Panc1 (cell line): ENCODE data around the gene NR2C1. TPM values are rescaled to one million over a fixed set of nuclear protein-coding genes. Genes with fewer than 3 reads are reported as not detected.

Experiments used
- ATAC-seq: fragments of 200-7000 bp; cut with Tn5 transposase; 2 replicates; pipeline ENCODE4 v1.9.1; 2020; ENCODE audit warnings: mild to moderate bottlenecking, moderate library complexity
- BruUV-seq: library from RNA; stranded (reverse); fragments of 400-500 nt; replicated peaks from 2 replicates; lab custom pipeline; 2021; lab: Mats Ljungman, UMichigan
- CTCF ChIA-PET: fragments of 300-600 bp; sonication (Branson Sonifier 250); formaldehyde crosslinking; loops from one replicate; lab custom pipeline; 2022; ENCODE audit warnings: antibody characterized with exemption; lab: Charles Lee
- POLR2A ChIA-PET: fragments of 300-600 bp; sonication (Branson Sonifier 250); formaldehyde crosslinking; loops from one replicate; lab custom pipeline; 2022; ENCODE audit warnings: antibody characterized with exemption; lab: Charles Lee
- DNase-seq: peaks from one replicate; pipeline ENCODE4 v3.0.0-alpha.2; 2010; ENCODE audit warnings: low read depth, low spot score
- H3K27ac ChIP-seq: 2 replicates; pipeline ENCODE4 v1.5.1; 2011; ENCODE audit warnings: mild to moderate bottlenecking, low read length, inconsistent platforms
- H3K27me3 ChIP-seq: fragments of 200-500 bp; sonication (Bioruptor generic); 2 replicates; pipeline ENCODE4 v1.6.0; 2014; ENCODE audit warnings: low read length, inconsistent platforms; ENCODE audit not compliant: control insufficient read depth, insufficient read depth
- H3K36me3 ChIP-seq: fragments of 200-500 bp; sonication (Bioruptor generic); 2 replicates; pipeline ENCODE4 v1.5.1; 2014; ENCODE audit warnings: inconsistent platforms, mild to moderate bottlenecking, low read length, moderate library complexity; ENCODE audit not compliant: control insufficient read depth, insufficient read depth
- H3K4me1 ChIP-seq: 2 replicates; pipeline ENCODE4 v1.5.1; 2011; ENCODE audit warnings: inconsistent platforms, mild to moderate bottlenecking, low read length, moderate library complexity; ENCODE audit not compliant: control insufficient read depth, insufficient read depth
- H3K4me3 ChIP-seq, 2 experiments: 2 replicates each; pipeline ENCODE4 v1.5.1; 2011 to 2012; ENCODE audit warnings: low read depth in 2 of 2, low read length in 2 of 2, mild to moderate bottlenecking in 2 of 2, inconsistent platforms in 1 of 2, moderate library complexity in 1 of 2
- H3K9me3 ChIP-seq: fragments of 200-500 bp; sonication (Bioruptor generic); 2 replicates; pipeline ENCODE4 v1.5.1; 2014; ENCODE audit warnings: low read depth, mild to moderate bottlenecking, inconsistent platforms, low read length, moderate library complexity; ENCODE audit not compliant: control insufficient read depth, insufficient read depth
- CTCF ChIP-seq: fragments of 450-650 bp; IDR thresholded peaks from 2 replicates; pipeline ENCODE4 v1.5.1; 2017; ENCODE audit warnings: mild to moderate bottlenecking
- POLR2AphosphoS5 ChIP-seq: IDR thresholded peaks from 2 replicates; pipeline ENCODE4 v1.6.1; 2012; ENCODE audit warnings: mild to moderate bottlenecking, low read depth, low read length, moderate library complexity
- SIN3A ChIP-seq: IDR thresholded peaks from 2 replicates; pipeline ENCODE4 v1.6.1; 2012; ENCODE audit warnings: low read depth, mild to moderate bottlenecking, low read length, moderate library complexity, borderline replicate concordance; ENCODE audit not compliant: insufficient read depth
- TCF7L2 ChIP-seq: IDR thresholded peaks from 2 replicates; pipeline ENCODE4 v1.6.1; 2011; ENCODE audit warnings: mild to moderate bottlenecking, low read depth, low read length, inconsistent platforms
- in situ Hi-C: cut with HindIII; loops from 2 replicates; pipeline ENCODE4 v1.10.0; 2016; ENCODE audit warnings: low sequenced_read_pairs, low pct_unique_long_range_greater_than_20kb
- intact Hi-C: fragments of 100-400 bp; cut with micrococcal nuclease; formaldehyde crosslinking; loops from one replicate; pipeline ENCODE4 v1.10.0; 2022; ENCODE audit not compliant: unreplicated experiment
- total RNA-seq: library from RNA; stranded (reverse); gene quantifications from one replicate; pipeline ENCODE4 v1.2.1, GENCODE V29; 2021; ENCODE audit not compliant: unreplicated experiment
- TF ChIP-seq, protein P1 (sequence below), 2 experiments: IDR thresholded peaks; 2 replicates each; pipeline ENCODE4 v1.6.1; 2011 to 2012; ENCODE audit warnings: low read depth in 2 of 2, control low read depth in 1 of 2, low read length in 1 of 2, mild to moderate bottlenecking in 1 of 2, moderate library complexity in 1 of 2; ENCODE audit not compliant: insufficient read depth in 1 of 2

The NR2C1 gene
- total RNA-seq, 1 experiment from 2014 or later: 84.6 TPM

- in situ Hi-C loops (no loop called here), intact Hi-C loops (no loop called here)
- Histone ChIP-seq H3K36me3 (peaks cover 29% of the 10 kb centered on the region), H3K9me3 (no peaks in the 10 kb centered on the region), H3K4me3 (no peak overlapping the region), H3K27ac (no peak overlapping the region), H3K4me1 (no peaks in the 10 kb centered on the region), H3K27me3 (no peaks in the 10 kb centered on the region)
- BruUV-seq: TSS peak; percentile 2
- POLR2A ChIA-PET: no interaction called here
- no peak for TF ChIP-seq CTCF
- no peak for TF ChIP-seq TCF7L2
- no peak for TF ChIP-seq POLR2AphosphoS5
- TF ChIP-seq SIN3A: no peak
- TF ChIP-seq, protein P1, sequence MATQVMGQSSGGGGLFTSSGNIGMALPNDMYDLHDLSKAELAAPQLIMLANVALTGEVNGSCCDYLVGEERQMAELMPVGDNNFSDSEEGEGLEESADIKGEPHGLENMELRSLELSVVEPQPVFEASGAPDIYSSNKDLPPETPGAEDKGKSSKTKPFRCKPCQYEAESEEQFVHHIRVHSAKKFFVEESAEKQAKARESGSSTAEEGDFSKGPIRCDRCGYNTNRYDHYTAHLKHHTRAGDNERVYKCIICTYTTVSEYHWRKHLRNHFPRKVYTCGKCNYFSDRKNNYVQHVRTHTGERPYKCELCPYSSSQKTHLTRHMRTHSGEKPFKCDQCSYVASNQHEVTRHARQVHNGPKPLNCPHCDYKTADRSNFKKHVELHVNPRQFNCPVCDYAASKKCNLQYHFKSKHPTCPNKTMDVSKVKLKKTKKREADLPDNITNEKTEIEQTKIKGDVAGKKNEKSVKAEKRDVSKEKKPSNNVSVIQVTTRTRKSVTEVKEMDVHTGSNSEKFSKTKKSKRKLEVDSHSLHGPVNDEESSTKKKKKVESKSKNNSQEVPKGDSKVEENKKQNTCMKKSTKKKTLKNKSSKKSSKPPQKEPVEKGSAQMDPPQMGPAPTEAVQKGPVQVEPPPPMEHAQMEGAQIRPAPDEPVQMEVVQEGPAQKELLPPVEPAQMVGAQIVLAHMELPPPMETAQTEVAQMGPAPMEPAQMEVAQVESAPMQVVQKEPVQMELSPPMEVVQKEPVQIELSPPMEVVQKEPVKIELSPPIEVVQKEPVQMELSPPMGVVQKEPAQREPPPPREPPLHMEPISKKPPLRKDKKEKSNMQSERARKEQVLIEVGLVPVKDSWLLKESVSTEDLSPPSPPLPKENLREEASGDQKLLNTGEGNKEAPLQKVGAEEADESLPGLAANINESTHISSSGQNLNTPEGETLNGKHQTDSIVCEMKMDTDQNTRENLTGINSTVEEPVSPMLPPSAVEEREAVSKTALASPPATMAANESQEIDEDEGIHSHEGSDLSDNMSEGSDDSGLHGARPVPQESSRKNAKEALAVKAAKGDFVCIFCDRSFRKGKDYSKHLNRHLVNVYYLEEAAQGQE (IDR thresholded peaks at IDR 0.05; ENCODE audit: insufficient read depth in 1 of 2, low read depth in 2 of 2, low read length in 1 of 2): no peak
- ATAC-seq (no peak), DNase-seq (no peak)
- CTCF ChIA-PET: no interaction called here
Observed at GRCh38 chr12:95055057-95055456, 18.4 kb downstream of the NR2C1 start.

- Histone ChIP-seq H3K4me3 (no peak overlapping the region), H3K9me3 (no peaks in the 10 kb centered on the region), H3K4me1 (no peaks in the 10 kb centered on the region), H3K36me3 (peaks cover 26% of the 10 kb centered on the region), H3K27ac (no peak overlapping the region), H3K27me3 (no peaks in the 10 kb centered on the region)
- no peak for ATAC-seq
- TF ChIP-seq, protein P1 (IDR thresholded peaks at IDR 0.05; ENCODE audit: insufficient read depth in 1 of 2, low read depth in 2 of 2, low read length in 1 of 2): no peak
- TF ChIP-seq POLR2AphosphoS5: no peak
- no peak for TF ChIP-seq TCF7L2
- no peak for TF ChIP-seq CTCF
- no peak for TF ChIP-seq SIN3A
- no TSS peak for BruUV-seq
- ChIA-PET POLR2A (no interaction called here), CTCF (no interaction called here)
- DNase-seq: no peak
- intact Hi-C loops: no loop called here
- in situ Hi-C loops: no loop called here
Observed at GRCh38 chr12:95054206-95054605, 19.2 kb downstream of the NR2C1 start.
